ENCODE data around the gene PCCA.

DNA sequence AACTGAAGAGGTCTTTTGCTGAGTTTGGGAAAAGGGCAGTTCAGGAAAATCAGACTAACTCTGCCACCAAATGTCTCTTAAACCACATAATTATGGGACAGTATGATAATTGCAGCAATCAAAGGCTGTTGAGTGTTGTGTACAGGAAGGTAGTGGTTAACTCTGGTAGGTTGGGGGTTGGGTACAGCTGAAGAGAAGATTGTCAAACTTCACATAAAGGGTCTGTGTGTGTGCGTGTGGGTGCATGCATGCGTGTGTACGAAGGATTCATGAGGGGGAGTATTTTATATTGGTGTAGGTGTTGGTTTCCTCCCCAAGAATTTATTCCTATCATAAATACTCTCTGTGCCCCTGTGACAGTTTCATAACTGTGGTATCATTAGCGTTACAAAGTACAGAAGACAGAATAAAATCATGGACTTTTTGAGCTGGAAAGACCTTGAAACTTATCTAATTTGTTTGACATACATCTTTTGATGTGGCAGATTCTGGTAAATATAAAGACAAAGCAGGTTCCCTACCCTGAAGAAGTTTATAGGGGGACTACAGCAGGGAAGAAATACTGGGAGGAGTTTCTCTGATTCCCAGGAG is 94.1 kb downstream of the PCCA start:
- TF ChIP-seq CTCF (IDR thresholded peaks at IDR 0.05; ENCODE audit: borderline replicate concordance, extremely low read depth, low read length, poor library complexity, severe bottlenecking) (no peak), EZH2 (IDR thresholded peaks at IDR 0.05; ENCODE audit: borderline replicate concordance, low read depth, low read length, severe bottlenecking) (no peak)

All from DND-41 (cell line).